SK-MEL-5 (cell line): Measurements from ENCODE around the gene ATP5PB. TPM values are rescaled to one million over a fixed set of nuclear protein-coding genes. Genes with fewer than 3 reads are reported as not detected.

Source experiments
- DNase-seq: peaks from one replicate; pipeline ENCODE4 v3.0.0-alpha.2; 2016; ENCODE audit warnings: low read depth, low spot score
- in situ Hi-C: cut with HindIII; loops from 2 replicates; pipeline ENCODE4 v1.10.0; 2016; ENCODE audit warnings: low sequenced_read_pairs, high pct_unique_total_duplicates, low pct_unique_long_range_greater_than_20kb
- total RNA-seq: library from RNA; depleted of rRNA; stranded (reverse); fragments of >200 nt; shearing (Covaris generic); gene quantifications from 2 replicates; pipeline ENCODE4 v1.2.3, GENCODE V29; 2014

Gene ATP5PB
- total RNA-seq, 1 experiment from 2014 or later, result 745 TPM

DNA sequence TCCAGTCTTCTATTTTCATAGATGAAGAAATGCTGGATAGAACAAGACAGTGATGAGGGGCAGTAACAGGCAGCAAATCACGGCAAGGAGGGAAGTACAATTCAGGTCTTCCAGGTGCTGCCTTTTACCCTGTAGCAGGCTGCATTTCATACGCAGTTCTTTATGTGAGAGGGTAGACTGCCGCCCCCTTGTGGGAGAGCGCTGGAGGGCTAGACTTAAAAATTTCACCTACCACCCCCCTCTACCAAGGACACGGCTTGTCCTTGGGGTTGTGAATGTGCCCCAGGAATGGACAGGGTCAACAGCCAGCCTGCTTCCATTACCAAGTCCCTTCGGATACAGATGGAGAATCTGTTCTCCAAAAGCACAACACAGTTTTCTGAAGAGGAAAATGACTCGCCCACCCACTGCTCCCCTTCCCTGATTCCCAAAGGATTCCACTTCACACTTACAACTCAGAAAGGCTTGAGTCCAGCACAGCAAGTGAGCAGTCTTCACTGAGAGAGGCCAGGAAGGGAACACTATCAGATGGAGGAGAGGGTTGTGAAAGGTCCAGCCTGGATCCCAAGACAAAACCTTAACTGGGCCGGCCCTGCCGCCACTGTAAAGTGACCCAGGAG is 7.6 kb upstream of the ATP5PB start:
- DNase-seq, result peak; percentile 51
- in situ Hi-C loops, result no loop called here

DNA sequence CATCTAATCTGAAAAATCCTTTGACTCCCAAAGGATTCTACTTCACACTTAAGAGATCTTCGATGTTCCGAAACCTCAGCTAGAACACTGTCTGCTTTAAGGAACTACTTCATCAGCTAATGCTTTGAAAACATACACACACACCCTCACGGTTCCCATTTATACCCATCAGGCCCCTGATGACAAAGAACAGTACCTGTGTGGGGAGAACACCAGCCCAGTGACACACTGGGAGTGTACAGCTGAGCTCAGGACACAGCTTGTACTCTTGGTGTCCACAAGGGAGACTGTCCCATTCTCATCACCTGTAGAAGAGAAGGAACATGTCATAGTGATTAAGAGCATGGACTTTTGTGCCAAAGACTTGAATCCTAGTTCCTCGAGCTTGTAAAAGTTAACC is 6.8 kb upstream of the ATP5PB start:
- in situ Hi-C loops, result no loop called here
- no peak for DNase-seq

DNA sequence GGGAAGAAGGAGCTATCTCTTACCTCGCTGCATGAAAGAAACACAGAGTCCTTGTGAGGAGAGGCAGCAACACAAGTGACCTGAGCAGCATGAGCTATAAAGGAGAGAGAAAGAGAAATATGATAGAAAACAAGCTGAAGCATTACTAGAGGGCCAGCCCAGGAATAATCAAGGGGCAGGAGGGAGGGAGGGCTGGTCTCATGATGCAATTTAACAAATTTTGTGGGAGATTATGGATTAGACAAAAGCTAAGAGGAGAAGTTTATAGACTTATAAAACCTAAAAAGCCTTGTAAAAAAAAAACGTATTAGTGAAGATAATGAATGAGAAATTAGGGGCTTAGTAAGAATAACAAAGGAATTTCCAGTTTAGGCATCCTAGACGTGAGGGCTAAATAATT is 5.2 kb upstream of the ATP5PB start:
- in situ Hi-C loops, result no loop called here
- no peak for DNase-seq

DNA sequence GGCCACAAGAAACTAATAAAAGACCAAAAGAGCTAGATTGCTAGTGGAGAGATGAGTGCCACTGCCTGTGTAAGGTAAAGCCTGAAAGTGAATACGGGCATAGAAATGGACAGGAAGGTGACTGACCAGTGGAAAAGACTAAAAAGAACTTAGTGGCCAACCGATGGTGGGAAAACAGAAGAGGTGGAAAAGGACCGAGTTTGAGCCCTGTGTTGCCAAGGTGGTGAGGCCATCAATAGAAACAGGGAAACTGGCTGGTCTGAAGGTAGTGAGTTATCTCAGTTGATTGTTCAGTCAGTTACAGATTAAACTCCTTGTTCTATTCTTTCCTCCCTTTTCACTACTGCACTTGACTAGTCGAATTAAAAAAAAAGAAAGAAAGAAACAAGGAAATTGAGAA is 2.7 kb upstream of the ATP5PB start:
- in situ Hi-C loops, result no loop called here

DNA sequence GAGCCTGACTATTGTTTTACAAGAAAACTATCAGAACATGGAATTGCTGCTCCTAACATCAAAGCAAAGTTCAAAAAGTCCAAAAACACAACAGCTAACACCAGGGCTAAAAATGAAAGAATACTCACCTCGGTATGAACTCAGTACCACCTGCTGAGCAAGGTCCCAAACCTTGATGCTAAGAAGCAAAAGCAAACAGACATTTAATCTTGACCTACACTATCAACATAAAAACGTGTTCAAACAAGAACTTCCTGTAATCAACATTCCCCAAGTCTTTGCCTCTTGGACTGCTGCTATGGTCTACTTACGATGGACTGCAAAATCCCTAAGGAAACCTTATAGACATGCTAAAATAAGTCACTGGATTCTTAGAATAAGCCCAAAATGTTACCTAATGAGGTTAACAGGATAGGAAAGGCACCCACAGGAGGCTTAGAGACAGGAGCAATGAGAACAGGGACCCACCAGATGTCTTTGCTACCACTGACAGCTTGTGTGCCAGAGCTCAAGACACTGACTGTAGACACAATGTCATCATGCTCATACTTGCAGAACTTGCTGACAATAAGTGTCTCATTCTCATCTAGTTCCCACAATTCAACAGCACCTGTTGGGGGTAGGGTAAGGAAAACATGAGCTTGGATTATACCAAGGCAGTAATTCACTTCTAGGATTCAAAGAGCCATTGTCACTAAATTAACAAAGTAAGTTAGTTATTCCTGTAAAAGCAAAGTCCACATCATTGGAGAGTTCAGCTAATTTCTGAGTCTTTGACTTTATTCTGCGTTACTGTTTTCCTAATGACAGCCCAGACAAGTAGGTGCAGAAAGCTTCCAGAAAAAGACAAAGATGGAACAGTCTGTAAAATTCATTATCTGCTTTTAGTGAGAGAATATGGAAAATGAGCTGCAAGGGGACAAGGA is 2.0 kb upstream of the ATP5PB start:
- in situ Hi-C loops, result no loop called here
- DNase-seq, result no peak

More for the DNA sequence above, 2.7 kb upstream of the ATP5PB start:
- no peak for DNase-seq

DNA sequence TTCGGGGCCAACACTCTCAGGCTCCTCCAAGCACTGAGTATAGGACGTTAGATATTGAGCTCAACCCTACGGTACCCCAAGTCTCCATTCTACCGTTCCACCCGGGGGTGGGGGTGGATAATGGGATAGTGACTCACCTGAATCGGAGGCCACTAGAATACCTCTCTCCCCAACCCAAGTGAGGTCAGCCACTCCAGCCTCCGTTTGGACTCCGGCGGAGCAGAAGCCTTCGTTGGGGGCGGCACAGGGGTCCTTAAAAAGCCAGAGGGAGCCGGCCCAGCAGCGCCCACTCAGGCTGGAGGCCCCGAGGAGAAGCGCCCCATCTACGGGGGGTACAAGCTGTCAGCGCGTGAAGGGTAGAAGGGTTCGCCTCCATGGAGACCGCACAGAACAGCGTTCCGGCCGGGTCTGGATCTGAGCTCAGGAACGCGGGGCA is 764 bp upstream of the ATP5PB start:
- in situ Hi-C loops, result no loop called here
- DNase-seq, result no peak

DNA sequence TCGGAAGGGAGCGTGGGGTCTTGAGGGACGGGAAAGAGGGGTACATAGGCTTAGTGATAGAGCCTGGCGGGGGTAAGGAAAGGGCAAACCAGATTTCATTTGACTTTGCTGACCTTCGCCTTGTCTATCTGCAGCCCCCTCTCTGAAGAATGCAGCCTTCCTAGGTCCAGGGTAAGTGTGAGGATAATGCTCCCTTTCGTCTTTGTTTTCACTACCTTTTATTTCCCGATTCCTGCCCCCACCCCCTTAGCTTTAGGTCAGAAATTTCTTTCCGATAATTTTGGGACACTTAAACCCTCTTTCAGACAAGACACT is 396 bp downstream of the ATP5PB start:
- in situ Hi-C loops, result no loop called here
- DNase-seq, result no peak

DNA sequence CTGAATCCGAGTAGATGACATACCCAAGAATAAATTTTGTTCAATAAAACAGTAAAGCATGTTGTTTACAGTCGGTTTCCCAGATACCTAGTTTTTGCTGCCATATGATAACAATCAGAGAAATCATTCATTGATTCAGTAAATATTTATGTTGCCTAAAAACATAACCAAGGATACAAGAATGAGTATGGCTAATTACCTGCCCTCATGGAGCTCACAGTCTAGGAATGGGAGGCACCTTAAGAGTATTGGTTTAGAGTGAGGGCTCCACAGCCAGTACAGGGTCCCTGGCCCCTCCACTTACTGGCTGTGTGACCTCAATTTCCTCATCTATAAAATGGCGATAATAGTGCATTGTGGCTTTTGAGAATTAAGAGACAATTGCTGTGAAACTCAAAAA is 921 bp downstream of the ATP5PB start:
- no peak for DNase-seq
- in situ Hi-C loops, result no loop called here

DNA sequence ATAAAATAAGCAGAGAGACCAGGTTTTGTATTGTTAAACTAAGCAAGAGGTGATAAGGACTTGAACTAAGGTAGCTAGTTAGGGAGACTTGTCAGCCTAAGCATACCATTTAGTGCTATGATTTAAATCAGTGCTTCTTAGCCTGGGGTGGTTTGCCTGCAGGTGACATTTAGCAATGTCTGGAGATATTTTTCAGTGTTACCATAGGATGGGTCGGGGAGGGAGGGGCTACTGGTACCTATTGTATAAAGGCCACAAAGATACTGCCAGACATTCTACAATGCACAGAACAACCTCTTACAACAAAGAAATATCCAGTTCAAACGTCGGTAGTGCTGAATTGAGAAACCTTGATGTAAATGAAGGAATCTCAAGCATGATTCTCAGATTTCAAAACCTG is 3.3 kb downstream of the ATP5PB start:
- in situ Hi-C loops, result no loop called here
- DNase-seq, result no peak

DNA sequence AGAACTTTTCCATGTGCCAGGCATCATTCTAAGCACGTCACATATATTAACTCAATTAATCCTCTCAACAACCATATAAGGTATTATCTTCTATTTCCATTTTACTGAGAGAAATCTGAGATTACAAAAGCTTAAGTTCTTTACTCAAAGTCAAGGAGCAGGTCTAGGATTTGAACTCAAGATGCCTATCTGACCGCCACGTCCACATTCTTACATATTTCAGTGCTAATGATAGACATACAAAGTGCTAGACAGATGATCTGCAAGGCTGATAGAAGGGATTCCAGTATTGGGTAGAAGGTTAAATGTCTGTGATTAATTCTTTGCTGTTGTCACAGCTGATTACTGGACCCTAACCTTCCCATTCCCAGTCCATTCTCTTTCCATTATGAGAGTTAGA is 4.4 kb downstream of the ATP5PB start:
- no peak for DNase-seq
- in situ Hi-C loops, result no loop called here

DNA sequence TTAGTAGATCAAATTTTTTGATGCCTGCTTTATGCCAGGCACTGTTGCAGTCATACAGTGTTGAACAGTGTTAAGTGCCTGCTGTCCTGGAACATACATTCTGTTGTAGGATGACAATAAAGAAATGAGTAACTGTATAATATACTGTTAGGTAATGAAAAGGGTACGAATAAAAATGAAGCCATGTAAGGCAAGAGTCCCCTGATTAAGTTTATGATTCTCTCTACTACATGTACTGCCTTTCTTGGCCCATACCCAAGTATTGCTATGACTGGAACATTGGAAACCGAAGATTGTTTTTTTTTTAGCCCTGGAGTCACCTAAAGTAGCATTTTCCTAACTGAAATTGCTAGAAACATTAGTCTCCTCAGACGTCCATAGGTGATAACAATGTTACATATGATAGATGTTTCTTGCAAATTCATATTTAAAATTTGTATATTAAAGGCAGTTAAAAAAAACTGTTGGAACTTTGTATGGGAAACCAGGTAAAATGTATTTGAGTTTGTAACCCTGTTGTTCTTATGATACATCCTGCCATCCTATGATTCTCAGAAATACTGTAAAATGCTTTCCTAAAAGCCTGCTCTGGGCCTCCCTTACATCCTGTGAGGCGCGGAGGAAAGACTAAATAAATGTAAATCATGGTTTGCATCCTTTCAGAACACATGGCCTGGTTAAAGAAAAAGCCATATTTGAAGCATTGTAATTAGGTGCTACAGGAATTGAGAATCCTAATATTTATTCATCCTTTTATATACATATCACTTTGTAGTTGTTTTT is 5.8 kb downstream of the ATP5PB start:
- DNase-seq, result no peak
- in situ Hi-C loops, result no loop called here

DNA sequence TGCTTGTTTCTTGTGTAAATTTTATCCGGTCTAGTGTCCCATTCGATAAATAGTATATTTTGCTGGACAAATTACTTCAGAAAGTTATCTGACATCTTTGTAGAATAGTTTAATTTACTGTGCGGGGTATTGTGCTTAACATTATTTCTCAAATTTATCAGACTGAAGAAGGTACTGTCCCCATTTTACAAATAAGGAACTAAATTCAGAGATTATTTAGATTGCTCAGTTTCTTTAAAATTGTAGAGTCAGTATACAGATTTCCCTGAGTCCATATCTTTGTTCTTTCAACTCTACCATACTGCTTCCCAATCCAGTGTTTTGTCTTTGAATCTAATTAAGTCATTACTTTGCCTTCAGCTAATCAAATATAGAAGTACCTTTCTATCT is 6.4 kb downstream of the ATP5PB start:
- in situ Hi-C loops, result no loop called here
- DNase-seq, result no peak

DNA sequence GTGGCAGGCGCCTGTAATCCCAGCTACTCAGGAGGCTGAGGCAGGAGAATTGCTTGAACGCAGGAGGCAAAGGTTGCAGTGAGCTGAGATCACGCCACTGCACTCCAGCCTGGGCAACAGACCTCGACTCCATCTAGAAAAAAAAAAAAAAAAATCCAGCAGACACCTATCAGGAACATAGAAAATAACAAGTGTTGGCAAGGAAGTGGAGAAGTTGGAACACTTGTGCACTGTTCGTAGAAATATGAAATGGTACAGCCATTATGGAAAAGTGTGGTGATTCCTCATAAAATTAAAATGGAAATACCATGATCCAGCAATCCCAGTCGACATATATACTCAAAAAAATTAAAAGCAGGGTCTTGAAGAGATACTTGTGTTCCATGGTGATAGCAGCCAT is 12.5 kb downstream of the ATP5PB start:
- in situ Hi-C loops, result no loop called here
- DNase-seq, result no peak

DNA sequence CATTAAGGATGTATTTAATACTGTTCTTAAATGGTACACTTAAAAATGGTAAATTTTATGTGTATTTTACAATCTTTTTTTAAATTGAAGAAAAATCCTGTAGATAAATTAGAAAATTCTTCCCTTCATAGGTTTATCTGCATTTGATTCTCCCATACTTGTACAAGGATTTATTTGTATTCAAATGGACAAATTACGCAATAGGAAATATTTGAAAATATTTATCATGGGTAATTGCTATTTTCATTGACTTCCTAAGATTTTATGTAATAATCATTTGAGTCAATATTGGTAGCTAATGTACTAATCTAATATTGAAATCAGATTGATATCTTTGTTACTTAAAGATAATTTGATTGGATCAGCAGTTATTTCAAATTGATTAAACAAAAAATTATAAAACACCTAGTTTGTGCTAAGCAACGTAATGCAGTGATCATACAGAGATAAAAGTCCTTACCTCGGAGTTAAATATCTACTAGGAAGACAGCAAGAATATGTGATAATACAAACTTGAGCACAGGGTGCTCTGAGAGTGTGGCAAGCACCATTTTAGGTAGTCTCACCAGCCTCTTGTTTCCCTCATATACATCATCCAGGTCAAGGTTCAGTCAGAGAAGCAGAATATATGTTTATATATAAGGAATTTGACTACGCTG is 13.2 kb downstream of the ATP5PB start:
- in situ Hi-C loops, result no loop called here
- DNase-seq, result no peak

DNA sequence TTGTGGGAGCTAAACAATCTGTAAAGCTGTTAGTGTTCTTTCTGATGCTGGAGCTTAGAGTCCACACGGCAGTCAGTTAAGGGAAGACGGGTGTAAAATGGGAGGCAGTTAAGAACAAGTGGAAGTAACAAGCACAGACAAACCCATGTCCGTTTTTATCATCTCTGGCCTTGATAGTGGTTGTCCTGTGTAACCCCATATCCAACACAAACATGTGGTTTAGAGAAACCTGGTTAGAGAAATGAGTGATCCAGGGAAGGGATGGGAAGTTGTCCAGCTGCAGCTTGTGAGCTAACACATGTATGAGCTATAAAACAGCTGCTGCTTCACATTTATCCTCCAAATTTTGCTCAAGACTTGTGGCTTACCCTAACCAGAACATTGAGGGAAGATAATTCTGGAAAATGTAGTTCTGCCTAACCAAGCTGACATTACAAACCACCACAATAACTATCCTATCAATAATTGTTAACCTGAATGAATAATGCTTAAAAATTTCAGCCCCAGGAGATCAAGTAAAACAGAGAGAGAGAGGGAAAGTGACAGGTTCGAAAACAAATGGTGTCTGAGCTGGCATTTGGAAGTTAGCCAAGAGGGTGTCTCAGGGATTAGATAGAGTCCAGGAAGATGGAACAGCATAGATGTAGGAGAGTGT is 13.9 kb downstream of the ATP5PB start:
- no peak for DNase-seq
- in situ Hi-C loops, result no loop called here

DNA sequence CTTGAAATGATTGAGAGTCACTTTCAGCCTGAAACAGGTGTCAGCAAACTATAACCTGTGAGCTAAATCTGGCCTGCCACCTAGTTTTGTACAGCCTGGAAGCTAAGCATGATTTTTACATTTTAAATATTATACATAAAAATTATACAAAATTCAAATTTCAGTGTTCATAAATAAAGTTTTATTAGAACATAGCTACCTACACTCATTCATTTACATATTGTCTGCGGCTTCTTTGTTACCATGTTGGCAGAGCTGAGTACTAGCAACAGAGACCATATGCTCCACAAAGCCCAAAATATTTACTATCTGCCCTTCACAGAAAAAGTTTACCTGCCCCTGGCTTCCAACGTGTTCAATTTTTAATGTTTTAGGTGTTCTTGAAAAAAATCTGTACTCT is 16.5 kb downstream of the ATP5PB start:
- DNase-seq, result no peak
- in situ Hi-C loops, result no loop called here

DNA sequence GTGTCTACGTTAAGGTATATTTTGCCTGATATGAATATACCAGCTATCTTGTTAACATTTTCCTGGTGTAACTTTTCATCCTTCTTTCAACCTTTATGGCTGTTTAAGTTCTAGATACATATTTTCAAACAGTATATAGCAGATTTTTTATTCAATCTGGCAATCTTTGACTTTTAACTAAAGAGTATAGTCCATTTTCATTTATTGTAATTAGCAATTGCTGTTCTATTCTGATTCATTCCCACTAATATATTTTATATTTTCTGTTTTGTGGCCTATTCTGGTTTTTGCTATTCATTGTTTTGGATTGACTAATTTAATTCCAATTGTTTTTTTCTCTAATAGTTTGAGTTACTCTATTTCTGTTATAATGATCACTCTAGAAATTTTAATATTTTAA is 17.2 kb downstream of the ATP5PB start:
- DNase-seq, result no peak
- in situ Hi-C loops, result no loop called here
